GM23338 (cell line): ENCODE data around the gene TCHH. TPM values are rescaled to one million over a fixed set of nuclear protein-coding genes. Genes with fewer than 3 reads are reported as not detected.

ENCODE experiments used
- ATAC-seq: fragments of 200-7000 bp; cut with Tn5 transposase; 3 replicates; pipeline ENCODE4 v1.9.1; 2020
- DNase-seq: peaks from one replicate; pipeline ENCODE4 v3.0.0-alpha.2; 2015; ENCODE audit warnings: low spot score
- H2AFZ ChIP-seq: fragments of 200-600 bp; sonication (generic); 2 replicates; pipeline ENCODE4 v1.8.0; 2016; ENCODE audit warnings: antibody characterized with exemption, mild to moderate bottlenecking, moderate library complexity
- H3F3A ChIP-seq: fragments of 200-600 bp; sonication (generic); replicated peaks from 2 replicates; pipeline ENCODE4 v1.8.0; 2017; ENCODE audit warnings: antibody characterized with exemption, mixed run types, low read depth
- H3K27ac ChIP-seq: fragments of 200-600 bp; sonication (generic); 2 replicates; pipeline ENCODE4 v1.6.1; 2016; ENCODE audit warnings: low read depth
- H3K27me3 ChIP-seq: fragments of 200-600 bp; sonication (generic); 2 replicates; pipeline ENCODE4 v1.8.0; 2016; ENCODE audit warnings: mild to moderate bottlenecking, mixed run types, moderate library complexity; ENCODE audit not compliant: insufficient read depth
- H3K36me3 ChIP-seq: fragments of 200-600 bp; sonication (generic); 2 replicates; pipeline ENCODE4 v1.8.0; 2016; ENCODE audit warnings: mild to moderate bottlenecking; ENCODE audit not compliant: insufficient read depth
- H3K4me1 ChIP-seq: fragments of 200-600 bp; sonication (generic); 2 replicates; pipeline ENCODE4 v1.8.0; 2016; ENCODE audit warnings: mild to moderate bottlenecking, moderate library complexity; ENCODE audit not compliant: insufficient read depth
- H3K4me2 ChIP-seq: fragments of 200-600 bp; sonication (generic); 2 replicates; pipeline ENCODE4 v1.7.1; 2017; ENCODE audit warnings: mixed run types
- H3K4me3 ChIP-seq: fragments of 200-600 bp; sonication (generic); 2 replicates; pipeline ENCODE4 v1.6.1; 2016; ENCODE audit warnings: mixed run types
- H3K79me2 ChIP-seq: fragments of 200-600 bp; sonication (generic); replicated peaks from 2 replicates; pipeline ENCODE4 v1.8.0; 2017; ENCODE audit warnings: mild to moderate bottlenecking; ENCODE audit not compliant: insufficient read depth
- H3K9me2 ChIP-seq: fragments of 200-600 bp; sonication (generic); 2 replicates; pipeline ENCODE4 v1.8.0; 2017; ENCODE audit not compliant: insufficient read depth
- H4K20me1 ChIP-seq: fragments of 200-600 bp; sonication (generic); replicated peaks from 2 replicates; pipeline ENCODE4 v1.8.0; 2017; ENCODE audit warnings: mild to moderate bottlenecking; ENCODE audit not compliant: insufficient read depth
- H3K27ac Mint-ChIP-seq: 2 replicates; pipeline ENCODE4 v1.8.0; 2020; ENCODE audit warnings: inconsistent platforms, mild to moderate bottlenecking, moderate library complexity, mixed read lengths
- H3K27me3 Mint-ChIP-seq: 3 replicates; pipeline ENCODE4 v1.8.0; 2022; ENCODE audit warnings: low read depth, mild to moderate bottlenecking, moderate library complexity, mixed read lengths, inconsistent platforms; ENCODE audit not compliant: insufficient read depth, poor library complexity
- H3K36me3 Mint-ChIP-seq: 3 replicates; pipeline ENCODE4 v1.8.0; 2021; ENCODE audit warnings: low read depth, mild to moderate bottlenecking, inconsistent platforms, moderate library complexity, mixed read lengths
- H3K4me1 Mint-ChIP-seq: 3 replicates; pipeline ENCODE4 v1.8.0; 2020; ENCODE audit warnings: mild to moderate bottlenecking, inconsistent platforms, mixed read lengths
- H3K4me3 Mint-ChIP-seq: 3 replicates; pipeline ENCODE4 v1.8.0; 2021; ENCODE audit warnings: moderate library complexity, mild to moderate bottlenecking, inconsistent platforms, mixed read lengths
- H3K9me3 Mint-ChIP-seq: 3 replicates; pipeline ENCODE4 v1.8.0; 2020; ENCODE audit warnings: moderate library complexity, mild to moderate bottlenecking, inconsistent platforms, mixed read lengths
- CREB1 ChIP-seq: fragments of 250-450 bp; sonication (Bioruptor Pico); IDR thresholded peaks from 2 replicates; pipeline ENCODE4 v1.5.0; 2020; ENCODE audit warnings: low read depth, mild to moderate bottlenecking, moderate library complexity
- EZH2 ChIP-seq: fragments of 200-600 bp; sonication (generic); IDR thresholded peaks from one replicate; pipeline ENCODE4 v1.8.0; 2017; ENCODE audit warnings: antibody characterized with exemption, mild to moderate bottlenecking, low read depth; ENCODE audit not compliant: unreplicated experiment
- NANOG ChIP-seq: IDR thresholded peaks from 2 replicates; pipeline ENCODE4 v1.6.1; 2016; ENCODE audit warnings: antibody characterized with exemption, borderline replicate concordance
- POLR2AphosphoS5 ChIP-seq: IDR thresholded peaks from 2 replicates; pipeline ENCODE4 v1.6.1; 2016; ENCODE audit warnings: antibody characterized with exemption, low read depth
- STAT1 ChIP-seq: IDR thresholded peaks from one replicate; pipeline ENCODE4 v1.6.1; 2016; ENCODE audit warnings: antibody characterized with exemption; ENCODE audit not compliant: unreplicated experiment
- ZNF114 ChIP-seq: fragments of 250-450 bp; sonication (Bioruptor Pico); IDR thresholded peaks from 2 replicates; pipeline ENCODE4 v1.5.0; 2020; ENCODE audit warnings: mild to moderate bottlenecking, moderate library complexity
- ZNF331 ChIP-seq: fragments of 250-450 bp; sonication (Bioruptor Pico); IDR thresholded peaks from 2 replicates; pipeline ENCODE4 v1.5.0; 2020; ENCODE audit warnings: low read depth, mild to moderate bottlenecking, moderate library complexity
- polyA plus RNA-seq: library from polyadenylated mRNA; unstranded; fragments of >200 nt; fragmentation: Nextera tagmentation; extraction: Ambion mirVana; gene quantifications from 2 replicates; pipeline ENCODE4 v1.2.1, GENCODE V29; 2016
- total RNA-seq: library from RNA; depleted of rRNA; stranded (reverse); fragments of >200 nt; shearing (Covaris generic); gene quantifications from 2 replicates; pipeline ENCODE4 v1.2.3, GENCODE V29; 2014
- TF ChIP-seq, protein P1 (sequence below): IDR thresholded peaks from 2 replicates; pipeline ENCODE4 v1.6.1; 2016; ENCODE audit warnings: antibody characterized with exemption
- TF ChIP-seq, protein P2 (sequence below): IDR thresholded peaks from one replicate; pipeline ENCODE4 v1.6.1; 2018; ENCODE audit warnings: antibody characterized with exemption; ENCODE audit not compliant: unreplicated experiment
- TF ChIP-seq, protein P3 (sequence below), 2 experiments: fragments of 200-600 bp in 1 of 2; sonication (generic) in 1 of 2; conservative IDR thresholded peaks; 2 replicates each; pipeline versions ENCODE4 v1.5.1 to v1.6.1; 2016 to 2017; ENCODE audit warnings: antibody characterized with exemption in 2 of 2, low read depth in 2 of 2, mild to moderate bottlenecking in 2 of 2, moderate library complexity in 1 of 2

TCHH gene
- total and polyA plus RNA-seq, 2 experiments from 2014 or later, result 0.38 to 0.42 TPM

DNA sequence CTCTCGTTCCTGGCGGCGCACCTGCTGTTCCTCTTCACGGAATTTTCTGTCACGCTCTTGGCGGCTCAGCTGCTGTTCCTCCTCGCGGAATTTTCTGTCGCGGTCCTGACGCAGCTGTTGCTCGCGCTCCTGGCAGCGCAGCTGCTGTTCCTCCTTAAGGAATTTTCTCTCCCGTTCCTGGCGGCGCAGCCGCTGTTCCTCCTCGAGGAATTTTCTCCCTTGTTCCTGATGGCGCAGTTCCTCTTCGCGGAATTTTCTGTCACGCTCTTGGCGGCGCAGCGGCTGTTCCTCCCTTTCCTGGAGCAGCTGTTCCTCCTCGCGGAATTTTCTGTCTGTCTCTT, 6.4 kb downstream of the TCHH start:
- Histone ChIP-seq H3K79me2 (no peaks in the 10 kb centered on the region), H3K4me1 (peaks cover 16% of the 10 kb centered on the region), H3K4me2 (peak overlapping the region; percentile 88), H2AFZ (no peak overlapping the region; the same call in 1 of the 2 replicates), H3K27me3 (peaks cover 99% of the 10 kb centered on the region), H3F3A (peaks cover 51% of the 10 kb centered on the region), H3K27ac (no peak overlapping the region), H3K4me3 (peak overlapping the region; percentile 59), H4K20me1 (no peaks in the 10 kb centered on the region), H3K9me2 (no peaks in the 10 kb centered on the region), H3K36me3 (no peaks in the 10 kb centered on the region)
- Mint-ChIP-seq H3K27me3 (peaks cover 2% of the 10 kb centered on the region), H3K4me1 (peaks cover 8% of the 10 kb centered on the region; the same call in 2 of the 3 replicates), H3K27ac (no peak overlapping the region), H3K36me3 (peaks cover 4% of the 10 kb centered on the region; the same call in 1 of the 3 replicates), H3K9me3 (no peaks in the 10 kb centered on the region; the same call in 2 of the 3 replicates), H3K4me3 (no peak overlapping the region)
- ATAC-seq (no peak), DNase-seq (peak; percentile 76)
- TF ChIP-seq CREB1 (peak; percentile 46; the same call in 1 of the 2 replicates), POLR2AphosphoS5 (no peak), STAT1 (no peak)
- TF ChIP-seq, protein P1, sequence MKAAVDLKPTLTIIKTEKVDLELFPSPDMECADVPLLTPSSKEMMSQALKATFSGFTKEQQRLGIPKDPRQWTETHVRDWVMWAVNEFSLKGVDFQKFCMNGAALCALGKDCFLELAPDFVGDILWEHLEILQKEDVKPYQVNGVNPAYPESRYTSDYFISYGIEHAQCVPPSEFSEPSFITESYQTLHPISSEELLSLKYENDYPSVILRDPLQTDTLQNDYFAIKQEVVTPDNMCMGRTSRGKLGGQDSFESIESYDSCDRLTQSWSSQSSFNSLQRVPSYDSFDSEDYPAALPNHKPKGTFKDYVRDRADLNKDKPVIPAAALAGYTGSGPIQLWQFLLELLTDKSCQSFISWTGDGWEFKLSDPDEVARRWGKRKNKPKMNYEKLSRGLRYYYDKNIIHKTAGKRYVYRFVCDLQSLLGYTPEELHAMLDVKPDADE, result no peak

DNA sequence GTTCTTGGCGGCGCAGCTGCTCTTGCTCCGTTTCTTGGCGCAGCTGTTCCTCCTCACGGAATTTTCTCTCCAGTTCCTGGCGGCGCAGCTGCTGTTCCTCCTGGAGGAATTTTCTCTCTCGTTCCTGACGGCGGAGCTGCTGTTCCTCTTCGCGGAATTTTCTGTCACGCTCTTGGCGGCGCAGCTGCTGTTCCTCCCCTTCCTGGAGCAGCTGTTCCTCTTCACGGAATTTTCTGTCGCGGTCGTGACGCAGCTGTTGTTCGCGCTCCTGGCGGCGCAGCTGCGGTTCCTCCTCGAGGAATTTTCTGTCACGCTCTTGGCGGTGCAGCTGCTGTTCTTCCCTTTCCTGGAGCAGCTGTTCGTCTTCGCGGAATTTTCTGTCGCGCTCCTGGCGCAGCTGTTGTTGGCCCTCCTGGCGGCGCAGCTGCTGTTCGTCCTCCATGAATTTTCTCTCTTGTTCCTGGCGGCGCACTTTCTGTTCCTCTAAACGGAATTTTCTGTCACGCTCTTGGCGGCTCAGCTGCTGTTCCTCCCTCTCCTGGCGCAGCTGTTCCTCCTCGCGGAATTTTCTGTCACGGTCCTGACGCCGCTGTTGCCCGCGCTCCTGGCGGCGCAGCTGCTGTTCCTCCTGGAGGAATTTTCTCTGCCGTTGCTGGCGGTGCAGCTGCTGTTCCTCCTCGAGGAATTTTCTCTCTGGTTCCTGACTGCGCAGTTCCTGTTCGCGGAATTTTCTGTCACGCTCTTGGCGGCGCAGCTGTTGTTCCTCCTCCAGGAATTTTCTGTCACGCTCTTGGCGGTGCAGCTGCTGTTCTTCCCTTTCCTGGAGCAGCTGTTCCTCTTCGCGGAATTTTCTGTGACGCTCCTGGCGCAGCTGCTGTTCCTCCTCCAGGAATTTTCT, 7.0 kb downstream of the TCHH start:
- Mint-ChIP-seq H3K27ac (no peak overlapping the region), H3K36me3 (peaks cover 4% of the 10 kb centered on the region; the same call in 1 of the 3 replicates), H3K4me1 (peaks cover 8% of the 10 kb centered on the region; the same call in 2 of the 3 replicates), H3K4me3 (no peak overlapping the region), H3K27me3 (peaks cover 2% of the 10 kb centered on the region), H3K9me3 (no peaks in the 10 kb centered on the region; the same call in 2 of the 3 replicates)
- Histone ChIP-seq H3K36me3 (no peaks in the 10 kb centered on the region), H3K79me2 (no peaks in the 10 kb centered on the region), H3K4me3 (peak overlapping the region; percentile 59), H4K20me1 (no peaks in the 10 kb centered on the region), H3F3A (peaks cover 51% of the 10 kb centered on the region), H3K27ac (no peak overlapping the region), H2AFZ (peak overlapping the region; percentile 80), H3K4me2 (peak overlapping the region; percentile 88), H3K4me1 (peaks cover 15% of the 10 kb centered on the region), H3K27me3 (peaks cover 98% of the 10 kb centered on the region), H3K9me2 (no peaks in the 10 kb centered on the region)
- peak; percentile 63 for TF ChIP-seq CREB1
- TF ChIP-seq ZNF331, result no peak
- TF ChIP-seq, protein P2, sequence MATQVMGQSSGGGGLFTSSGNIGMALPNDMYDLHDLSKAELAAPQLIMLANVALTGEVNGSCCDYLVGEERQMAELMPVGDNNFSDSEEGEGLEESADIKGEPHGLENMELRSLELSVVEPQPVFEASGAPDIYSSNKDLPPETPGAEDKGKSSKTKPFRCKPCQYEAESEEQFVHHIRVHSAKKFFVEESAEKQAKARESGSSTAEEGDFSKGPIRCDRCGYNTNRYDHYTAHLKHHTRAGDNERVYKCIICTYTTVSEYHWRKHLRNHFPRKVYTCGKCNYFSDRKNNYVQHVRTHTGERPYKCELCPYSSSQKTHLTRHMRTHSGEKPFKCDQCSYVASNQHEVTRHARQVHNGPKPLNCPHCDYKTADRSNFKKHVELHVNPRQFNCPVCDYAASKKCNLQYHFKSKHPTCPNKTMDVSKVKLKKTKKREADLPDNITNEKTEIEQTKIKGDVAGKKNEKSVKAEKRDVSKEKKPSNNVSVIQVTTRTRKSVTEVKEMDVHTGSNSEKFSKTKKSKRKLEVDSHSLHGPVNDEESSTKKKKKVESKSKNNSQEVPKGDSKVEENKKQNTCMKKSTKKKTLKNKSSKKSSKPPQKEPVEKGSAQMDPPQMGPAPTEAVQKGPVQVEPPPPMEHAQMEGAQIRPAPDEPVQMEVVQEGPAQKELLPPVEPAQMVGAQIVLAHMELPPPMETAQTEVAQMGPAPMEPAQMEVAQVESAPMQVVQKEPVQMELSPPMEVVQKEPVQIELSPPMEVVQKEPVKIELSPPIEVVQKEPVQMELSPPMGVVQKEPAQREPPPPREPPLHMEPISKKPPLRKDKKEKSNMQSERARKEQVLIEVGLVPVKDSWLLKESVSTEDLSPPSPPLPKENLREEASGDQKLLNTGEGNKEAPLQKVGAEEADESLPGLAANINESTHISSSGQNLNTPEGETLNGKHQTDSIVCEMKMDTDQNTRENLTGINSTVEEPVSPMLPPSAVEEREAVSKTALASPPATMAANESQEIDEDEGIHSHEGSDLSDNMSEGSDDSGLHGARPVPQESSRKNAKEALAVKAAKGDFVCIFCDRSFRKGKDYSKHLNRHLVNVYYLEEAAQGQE, result no peak
- TF ChIP-seq POLR2AphosphoS5, result no peak
- TF ChIP-seq ZNF114 (CRISPR knock-in tag), result no peak
- TF ChIP-seq, protein P1, result no peak
- peak; percentile 65 for TF ChIP-seq EZH2
- no peak for TF ChIP-seq NANOG
- TF ChIP-seq, protein P3, sequence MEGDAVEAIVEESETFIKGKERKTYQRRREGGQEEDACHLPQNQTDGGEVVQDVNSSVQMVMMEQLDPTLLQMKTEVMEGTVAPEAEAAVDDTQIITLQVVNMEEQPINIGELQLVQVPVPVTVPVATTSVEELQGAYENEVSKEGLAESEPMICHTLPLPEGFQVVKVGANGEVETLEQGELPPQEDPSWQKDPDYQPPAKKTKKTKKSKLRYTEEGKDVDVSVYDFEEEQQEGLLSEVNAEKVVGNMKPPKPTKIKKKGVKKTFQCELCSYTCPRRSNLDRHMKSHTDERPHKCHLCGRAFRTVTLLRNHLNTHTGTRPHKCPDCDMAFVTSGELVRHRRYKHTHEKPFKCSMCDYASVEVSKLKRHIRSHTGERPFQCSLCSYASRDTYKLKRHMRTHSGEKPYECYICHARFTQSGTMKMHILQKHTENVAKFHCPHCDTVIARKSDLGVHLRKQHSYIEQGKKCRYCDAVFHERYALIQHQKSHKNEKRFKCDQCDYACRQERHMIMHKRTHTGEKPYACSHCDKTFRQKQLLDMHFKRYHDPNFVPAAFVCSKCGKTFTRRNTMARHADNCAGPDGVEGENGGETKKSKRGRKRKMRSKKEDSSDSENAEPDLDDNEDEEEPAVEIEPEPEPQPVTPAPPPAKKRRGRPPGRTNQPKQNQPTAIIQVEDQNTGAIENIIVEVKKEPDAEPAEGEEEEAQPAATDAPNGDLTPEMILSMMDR (conservative IDR thresholded peaks at IDR 0.05; ENCODE audit: low read depth in 2 of 2), result peak in 1 of 2 experiments; percentile 14; a peak in 1 of 4 replicates
- no peak for TF ChIP-seq STAT1
- ATAC-seq (no peak), DNase-seq (peak; percentile 78)
